ENCODE data around the gene B4GALT2.
A peak's percentile ranks its signal among the peaks of the same experiment; 100 is the strongest.

Gene B4GALT2

GRCh38 chr1:43978551-43979260 is at the start of gene B4GALT2:
TSS of gene B4GALT2 (plus strand) at chr1:43979210. CDS start at chr1:43981161, 1,951 bp downstream.
- peak; percentile 62 for DNase-seq

GRCh38 chr1:43930168-43930948 is 48.7 kb upstream of the B4GALT2 start:
- DNase-seq = no peak

GRCh38 chr1:43930949-43931275 is 48.1 kb upstream of the B4GALT2 start:
- no peak for DNase-seq

GRCh38 chr1:43931711-43932660 is 47.0 kb upstream of the B4GALT2 start:
- no peak for DNase-seq

- DNase-seq = no peak
These were observed 46.1 kb upstream of the B4GALT2 start for GRCh38 chr1:43932786-43933385.

GRCh38 chr1:43933386-43934100 is 45.5 kb upstream of the B4GALT2 start, which contains the start of gene ARTN:
TSS of gene ARTN (plus strand) at chr1:43933801. CDS start at chr1:43935657, 1,856 bp downstream.
- DNase-seq = peak; percentile 71

GRCh38 chr1:43934101-43934985 is 44.7 kb upstream of the B4GALT2 start:
- DNase-seq = peak; percentile 94

GRCh38 chr1:43934986-43935324 is 44.1 kb upstream of the B4GALT2 start:
- no peak for DNase-seq

GRCh38 chr1:43935711-43936427 is 43.1 kb upstream of the B4GALT2 start:
- DNase-seq = no peak

GRCh38 chr1:43936431-43937151 is 42.4 kb upstream of the B4GALT2 start:
- peak; percentile 68 for DNase-seq

GRCh38 chr1:43937179-43937865 is 41.7 kb upstream of the B4GALT2 start:
- no peak for DNase-seq

GRCh38 chr1:43938383-43938782 is 40.6 kb upstream of the B4GALT2 start:
- no peak for DNase-seq

- no peak for DNase-seq
These were observed 40.0 kb upstream of the B4GALT2 start for GRCh38 chr1:43938892-43939587.

- DNase-seq = no peak
These were observed 36.6 kb upstream of the B4GALT2 start for GRCh38 chr1:43942411-43942810.

- DNase-seq = no peak
These were observed 34.1 kb upstream of the B4GALT2 start for GRCh38 chr1:43944860-43945259.

GRCh38 chr1:43945674-43946235 is 33.3 kb upstream of the B4GALT2 start:
- no peak for DNase-seq

GRCh38 chr1:43946236-43947060 is 32.6 kb upstream of the B4GALT2 start, which contains the start of gene IPO13:
TSS of gene IPO13 (plus strand) at chr1:43946950. CDS start at chr1:43947601, 651 bp downstream.
- peak; percentile 99 for DNase-seq

Measured in eye (tissue), 1 donor.